HL-60/S4 (cell line): ENCODE data around the gene RBBP4.
"Not testable (repeated sequence)": the region's sequence is repeated elsewhere in the genome, so short reads cannot be mapped to it uniquely, and the experiment has no call there.

Experiments
- in situ Hi-C: fragments of 300-500 bp; cut with MboI; formaldehyde crosslinking; loops from 2 replicates; pipeline ENCODE4 v1.14.3; 2022; ENCODE audit warnings: low sequenced_read_pairs

The RBBP4 gene

GRCh38 chr1:32685498-32685897 is 34.5 kb downstream of the RBBP4 start:
- in situ Hi-C loops, result no loop called here

GRCh38 chr1:32686387-32686786 is 35.4 kb downstream of the RBBP4 start:
- in situ Hi-C loops, result no loop called here

- in situ Hi-C loops, result no loop called here
These were observed 42.6 kb downstream of the RBBP4 start for GRCh38 chr1:32693455-32694174.

GRCh38 chr1:32695098-32695904 is 44.3 kb downstream of the RBBP4 start:
- in situ Hi-C loops, result no loop called here

GRCh38 chr1:32696041-32696440 is 45.0 kb downstream of the RBBP4 start:
- in situ Hi-C loops, result no loop called here

GRCh38 chr1:32696996-32697395 is 46.0 kb downstream of the RBBP4 start:
- in situ Hi-C loops, result not testable (repeated sequence)

- in situ Hi-C loops, result no loop called here
These were observed 50.5 kb downstream of the RBBP4 start for GRCh38 chr1:32701421-32701911.

- in situ Hi-C loops, result no loop called here
These were observed 51.1 kb downstream of the RBBP4 start for GRCh38 chr1:32701951-32702598.

GRCh38 chr1:32702599-32703478 is 51.8 kb downstream of the RBBP4 start, which contains the start of gene SYNC:
Gene SYNC, minus strand, starts transcription at chr1:32702770. Its CDS starts 110 bp downstream, at chr1:32702660.
- in situ Hi-C loops, result no loop called here

- in situ Hi-C loops, result no loop called here
These were observed 52.7 kb downstream of the RBBP4 start for GRCh38 chr1:32703479-32704291.

GRCh38 chr1:32705516-32705915 is 54.5 kb downstream of the RBBP4 start:
- in situ Hi-C loops, result no loop called here

GRCh38 chr1:32706491-32706890 is 55.5 kb downstream of the RBBP4 start:
- in situ Hi-C loops, result no loop called here

- in situ Hi-C loops, result no loop called here
These were observed 58.1 kb downstream of the RBBP4 start for GRCh38 chr1:32709075-32709474.

GRCh38 chr1:32709476-32709875 is 58.5 kb downstream of the RBBP4 start:
- in situ Hi-C loops, result no loop called here

- in situ Hi-C loops, result loop anchor here (10.0 kb wide), 1 partner anchor 54 kb away; no protein-coding TSS in a partner anchor
These were observed 60.2 kb downstream of the RBBP4 start for GRCh38 chr1:32711221-32711620.

GRCh38 chr1:32713081-32713480 is 62.1 kb downstream of the RBBP4 start:
- in situ Hi-C loops, result loop anchor here (10.0 kb wide), 1 partner anchor 52 kb away; no protein-coding TSS in a partner anchor

- in situ Hi-C loops, result loop anchor here (10.0 kb wide), 1 partner anchor 51 kb away; no protein-coding TSS in a partner anchor
These were observed 63.3 kb downstream of the RBBP4 start for GRCh38 chr1:32714277-32714676.

GRCh38 chr1:32715901-32716311 is 64.9 kb downstream of the RBBP4 start:
- in situ Hi-C loops, result loop anchor here (10.0 kb wide), 1 partner anchor 49 kb away; no protein-coding TSS in a partner anchor
